GM10266 (cell line): ENCODE results near the gene TALDO1.

Source experiments
- DNase-seq: peaks from one replicate; pipeline ENCODE4 v3.0.0; 2012; ENCODE audit errors: extremely low spot score
- TF ChIP-seq, protein P1 (sequence below): IDR thresholded peaks from 2 replicates; pipeline ENCODE4 v1.5.1; 2012; ENCODE audit warnings: mild to moderate bottlenecking, low read depth; ENCODE audit not compliant: control insufficient read depth, insufficient read depth; ENCODE audit errors: missing control alignments

The TALDO1 gene

DNA sequence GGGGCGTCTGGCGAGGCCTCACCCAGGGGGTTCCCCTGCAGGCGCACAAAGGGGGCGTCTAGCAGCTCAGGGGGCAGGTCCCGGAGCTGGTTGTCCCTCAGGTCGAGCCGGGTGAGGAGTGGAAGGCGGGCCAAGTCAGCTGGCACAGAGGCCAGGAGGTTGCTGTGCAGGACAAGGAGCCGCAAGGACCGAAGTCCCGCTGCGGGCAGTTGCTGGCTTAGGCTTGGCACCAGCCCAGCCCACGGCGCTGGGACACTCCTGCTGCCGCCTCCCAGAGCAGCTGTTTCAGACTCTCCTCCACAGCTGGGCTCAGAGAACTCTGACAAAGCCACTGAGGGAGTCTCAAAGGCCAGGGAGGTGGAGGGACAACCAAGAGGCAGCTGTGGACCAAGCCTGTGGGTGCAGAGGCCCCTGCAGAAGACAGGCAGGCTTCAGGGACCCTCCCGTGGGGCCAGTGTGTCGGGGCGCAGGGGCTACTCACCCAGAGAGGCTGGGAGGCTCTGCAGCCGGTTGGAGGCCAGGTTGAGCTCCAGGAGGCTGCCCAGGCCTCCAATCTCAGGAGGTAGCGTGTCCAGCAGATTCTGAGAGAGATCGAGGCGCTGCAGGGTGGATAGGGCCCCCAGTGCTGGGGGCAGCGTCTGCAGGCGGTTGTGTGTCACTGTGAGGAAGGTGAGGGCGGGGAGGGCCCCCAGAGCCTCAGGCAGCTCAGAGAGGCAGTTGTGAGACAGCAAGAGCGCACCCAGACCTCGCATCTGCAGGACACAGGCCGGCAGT, 55.6 kb downstream of the TALDO1 start:
- TF ChIP-seq, protein P1, sequence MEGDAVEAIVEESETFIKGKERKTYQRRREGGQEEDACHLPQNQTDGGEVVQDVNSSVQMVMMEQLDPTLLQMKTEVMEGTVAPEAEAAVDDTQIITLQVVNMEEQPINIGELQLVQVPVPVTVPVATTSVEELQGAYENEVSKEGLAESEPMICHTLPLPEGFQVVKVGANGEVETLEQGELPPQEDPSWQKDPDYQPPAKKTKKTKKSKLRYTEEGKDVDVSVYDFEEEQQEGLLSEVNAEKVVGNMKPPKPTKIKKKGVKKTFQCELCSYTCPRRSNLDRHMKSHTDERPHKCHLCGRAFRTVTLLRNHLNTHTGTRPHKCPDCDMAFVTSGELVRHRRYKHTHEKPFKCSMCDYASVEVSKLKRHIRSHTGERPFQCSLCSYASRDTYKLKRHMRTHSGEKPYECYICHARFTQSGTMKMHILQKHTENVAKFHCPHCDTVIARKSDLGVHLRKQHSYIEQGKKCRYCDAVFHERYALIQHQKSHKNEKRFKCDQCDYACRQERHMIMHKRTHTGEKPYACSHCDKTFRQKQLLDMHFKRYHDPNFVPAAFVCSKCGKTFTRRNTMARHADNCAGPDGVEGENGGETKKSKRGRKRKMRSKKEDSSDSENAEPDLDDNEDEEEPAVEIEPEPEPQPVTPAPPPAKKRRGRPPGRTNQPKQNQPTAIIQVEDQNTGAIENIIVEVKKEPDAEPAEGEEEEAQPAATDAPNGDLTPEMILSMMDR = no peak
- no peak for DNase-seq

DNA sequence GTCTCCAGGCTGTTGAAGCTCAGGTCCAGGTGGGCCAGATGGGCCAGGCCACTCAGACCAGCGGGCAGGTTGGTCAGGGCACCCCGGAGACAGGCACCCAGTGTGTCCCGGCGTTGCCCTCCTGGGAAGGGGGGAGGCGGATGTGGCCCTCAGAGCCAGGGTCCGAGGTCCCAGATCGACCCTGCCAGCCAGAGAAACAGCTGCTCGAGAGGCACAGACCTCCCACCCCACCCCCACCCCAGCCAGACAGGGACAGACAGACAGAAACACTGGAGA, 56.1 kb downstream of the TALDO1 start:
- TF ChIP-seq, protein P1 = no peak
- no peak for DNase-seq

DNA sequence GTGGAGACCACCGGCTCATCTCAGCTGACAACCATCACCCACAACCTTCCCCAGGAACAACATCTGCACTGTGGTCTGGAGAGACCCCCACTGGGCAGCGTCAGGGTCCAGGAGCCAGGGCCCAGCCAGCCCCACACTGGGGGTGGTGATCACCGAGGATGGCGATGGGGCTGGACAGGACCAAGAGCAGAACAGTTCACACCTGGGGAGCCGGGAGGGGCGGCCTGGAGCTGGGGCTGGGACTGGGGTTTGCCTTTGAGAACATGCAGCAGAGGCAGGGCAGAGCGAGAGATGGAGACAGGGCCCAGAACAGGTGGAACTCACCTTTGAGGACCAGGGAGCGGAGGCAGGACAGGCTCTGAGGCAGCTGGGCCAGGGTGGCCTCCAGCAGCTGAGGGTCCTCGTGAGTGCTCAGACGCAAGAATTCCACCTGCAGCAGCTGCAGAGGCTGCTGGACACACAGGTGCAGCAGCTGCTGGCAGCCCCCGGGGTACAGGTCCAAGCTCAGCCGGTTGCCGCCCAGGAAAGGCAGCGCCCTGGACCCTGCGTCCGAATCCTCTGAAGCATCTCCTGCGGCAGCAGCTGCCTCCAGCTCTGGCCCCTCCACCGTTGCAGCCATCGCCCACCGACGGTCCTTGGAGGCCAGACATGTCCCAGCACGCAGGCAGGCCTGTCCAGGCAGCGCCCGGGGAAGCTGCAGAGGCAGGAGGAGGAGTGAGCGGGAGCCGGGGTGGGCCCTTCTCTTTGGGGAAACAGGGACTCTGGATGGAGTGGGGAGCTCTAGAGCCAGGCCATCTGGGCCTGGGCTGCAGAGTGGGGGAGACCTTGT, 56.7 kb downstream of the TALDO1 start:
- no peak for DNase-seq
- TF ChIP-seq, protein P1 = no peak

DNA sequence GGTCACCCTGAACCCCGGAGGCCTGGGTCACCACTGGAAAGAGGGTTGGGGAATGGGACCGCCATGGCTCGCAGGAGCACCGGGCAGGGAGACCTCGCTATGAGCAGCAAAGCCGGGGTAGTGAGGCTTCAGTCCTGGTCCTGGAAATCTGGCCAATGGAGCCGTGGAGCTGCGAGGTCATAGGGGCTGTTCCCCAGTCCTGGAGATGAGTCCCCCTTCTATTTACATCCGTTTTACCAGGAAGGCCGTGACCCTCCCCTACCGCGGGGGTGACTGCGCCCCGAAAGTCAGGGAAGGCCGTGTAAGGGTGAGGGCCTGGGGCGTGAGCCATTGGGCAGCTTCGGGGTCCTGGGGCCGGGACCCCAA, 57.3 kb downstream of the TALDO1 start:
- TF ChIP-seq, protein P1 = no peak
- no peak for DNase-seq

DNA sequence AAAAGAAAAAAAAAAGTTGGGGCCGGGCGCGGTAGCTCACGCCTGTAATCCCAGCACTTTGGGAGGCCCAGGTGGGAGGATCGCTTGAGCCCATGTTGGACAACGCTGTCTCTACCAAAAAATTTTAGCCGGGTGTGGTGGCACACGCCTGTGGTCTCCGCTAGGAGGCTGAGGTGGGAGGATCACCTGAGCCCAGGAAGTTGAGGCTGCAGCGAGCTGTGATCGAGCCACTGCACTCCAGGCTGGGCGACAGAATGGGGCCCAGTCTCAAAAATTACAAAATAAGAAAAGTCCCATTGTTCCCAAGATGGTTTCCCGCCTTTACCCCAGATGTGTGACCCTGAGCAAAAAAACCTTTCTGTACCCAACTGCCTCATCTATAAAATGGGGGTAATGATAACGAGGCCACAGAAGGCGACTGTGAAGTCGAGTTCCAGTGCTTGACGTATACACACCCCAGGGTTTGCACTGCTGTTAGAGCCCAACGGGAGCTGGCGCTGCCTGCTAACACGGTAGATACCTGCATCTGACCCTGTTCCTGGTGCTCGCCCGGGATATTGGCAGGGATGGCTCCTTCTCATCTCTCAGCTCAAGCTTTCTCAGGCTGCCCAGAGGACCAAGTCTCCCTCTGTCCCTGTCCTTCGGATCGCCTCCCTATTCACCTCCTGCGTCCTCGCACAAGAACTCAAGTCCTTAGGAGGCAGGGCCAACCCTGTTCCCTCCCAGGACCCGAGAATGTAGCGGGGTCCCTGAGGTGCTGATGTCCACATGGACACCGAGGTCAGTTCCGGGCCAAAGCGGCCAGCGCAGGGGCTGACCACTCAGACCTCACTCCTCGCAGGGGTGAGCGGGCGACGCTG, 61.4 kb downstream of the TALDO1 start:
- TF ChIP-seq, protein P1 = peak; percentile 6
- DNase-seq = no peak

DNA sequence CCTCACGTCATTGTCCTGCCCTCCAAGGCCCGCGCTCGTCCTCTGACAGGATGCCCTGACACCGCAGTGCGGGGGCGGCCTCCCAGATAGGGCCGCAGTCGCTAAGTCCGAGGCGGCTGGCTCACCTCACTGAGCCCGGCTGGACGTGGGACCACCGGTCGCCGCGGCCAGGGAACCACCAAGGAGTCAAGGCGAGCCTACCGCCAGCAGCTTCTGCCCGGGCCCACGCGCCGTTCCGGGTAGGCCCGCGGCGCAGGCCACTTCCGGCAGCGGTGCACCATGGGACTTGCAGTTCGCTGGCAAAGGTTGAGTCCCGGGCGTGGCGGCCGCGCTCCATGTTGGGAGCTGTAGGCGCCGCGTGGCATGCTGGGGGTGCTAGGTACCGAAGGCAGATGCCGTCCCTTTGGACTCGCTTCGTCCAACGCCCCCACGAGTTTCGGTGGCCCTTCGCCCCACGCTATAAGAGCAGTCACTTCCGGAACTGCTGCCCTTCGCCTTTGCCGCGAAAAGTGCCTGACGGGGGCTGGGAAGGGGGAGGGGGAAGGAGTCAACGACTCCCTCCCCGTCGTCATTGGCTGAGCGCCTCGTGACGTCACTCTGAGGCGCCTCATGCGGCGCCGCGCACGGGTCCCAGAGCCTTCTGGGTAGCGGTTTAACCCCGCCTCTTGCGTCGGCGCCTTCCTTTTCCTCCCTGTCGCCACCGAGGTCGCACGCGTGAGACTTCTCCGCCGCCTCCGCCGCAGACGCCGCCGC, 62.2 kb downstream of the TALDO1 start, which contains the start of gene RPLP2:
Gene RPLP2 (plus strand): TSS at position 681 of the 753 bp plus-strand sequence. CDS start 268 bp downstream, outside the sequence.
- DNase-seq = peak; percentile 99
- TF ChIP-seq, protein P1 = no peak
